A549 (cell line): ENCODE data around the gene GUCY2D. TPM values are rescaled to one million over a fixed set of nuclear protein-coding genes. Genes with fewer than 3 reads are reported as not detected.

Experiments
- ATAC-seq, 2 experiments: fragments of 200-7000 bp in 1 of 2; fragments of >200 bp in 1 of 2; cut with Nextera tagmentation in 1 of 2; cut with Tn5 transposase in 1 of 2; 3 replicates each; pipeline versions ENCODE4 v1.8.0 to v1.9.1; 2018 to 2020; ENCODE audit warnings: mild to moderate bottlenecking in 1 of 2, moderate library complexity in 1 of 2
- CTCF ChIA-PET: fragments of 300-600 bp; sonication (Branson Sonifier 250); formaldehyde crosslinking; extraction: SDS; loops from one replicate; lab custom pipeline; 2021; ENCODE audit warnings: antibody characterized with exemption, inconsistent platforms; lab: Yijun Ruan, JAX
- POLR2A ChIA-PET: fragments of 350-600 bp; formaldehyde crosslinking; extraction: SDS; loops from one replicate; lab custom pipeline; 2021; ENCODE audit warnings: antibody characterized with exemption, inconsistent platforms; lab: Yijun Ruan, JAX
- DNase-seq, 2 experiments: peaks; one replicate each; pipeline versions ENCODE4 v3.0.0 to v3.0.0-alpha.2; 2011 to 2016; ENCODE audit warnings: low read depth in 1 of 2, low spot score in 1 of 2
- FAIRE-seq: peaks from 2 replicates; lab custom pipeline; 2011; peaks lifted over from hg19 to GRCh38; lab: Jason Lieb, UNC
- H3K27ac ChIP-seq, 2 experiments: fragments of >200 bp; sonication (Bioruptor Twin); formaldehyde crosslinking; 3 replicates each; pipeline ENCODE4 v1.5.1; 2016 to 2017
- H3K4me1 ChIP-seq: fragments of >200 bp; sonication (Bioruptor Twin); formaldehyde crosslinking; 3 replicates; pipeline ENCODE4 v1.6.1; 2016
- H3K4me2 ChIP-seq: fragments of >200 bp; sonication (Bioruptor Twin); formaldehyde crosslinking; 3 replicates; pipeline ENCODE4 v1.6.1; 2016
- H3K4me3 ChIP-seq: fragments of >200 bp; sonication (Bioruptor Twin); formaldehyde crosslinking; 3 replicates; pipeline ENCODE4 v1.5.1; 2016
- H3K9me3 ChIP-seq: fragments of >200 bp; sonication (Bioruptor Twin); formaldehyde crosslinking; 3 replicates; pipeline ENCODE4 v1.6.1; 2016
- BHLHE40 ChIP-seq: IDR thresholded peaks from 2 replicates; pipeline ENCODE4 v1.6.1; 2012; ENCODE audit warnings: low read depth, low read length, inconsistent platforms
- E2F6 ChIP-seq: IDR thresholded peaks from 2 replicates; pipeline ENCODE4 v1.6.1; 2012; ENCODE audit warnings: low read depth, borderline replicate concordance
- EHMT2 ChIP-seq: fragments of 200-600 bp; sonication (generic); IDR thresholded peaks from 2 replicates; pipeline ENCODE4 v1.6.1; 2016; ENCODE audit warnings: antibody characterized with exemption, low read depth, mild to moderate bottlenecking, moderate library complexity
- EP300 ChIP-seq, 2 experiments: fragments of >200 bp; sonication (Bioruptor Twin); formaldehyde crosslinking; IDR thresholded peaks; 2 replicates in 1 of 2; 3 replicates in 1 of 2; pipeline ENCODE4 v1.6.1; 2016 to 2017
- HDAC2 ChIP-seq: fragments of 200-600 bp; sonication (generic); IDR thresholded peaks from 2 replicates; pipeline ENCODE4 v1.6.1; 2016
- HEYL ChIP-seq: fragments of 250-450 bp; sonication (Bioruptor Pico); IDR thresholded peaks from 2 replicates; pipeline ENCODE4 v1.8.0; 2021; ENCODE audit warnings: mild to moderate bottlenecking, moderate library complexity
- HOXB5 ChIP-seq: fragments of 250-450 bp; sonication (Bioruptor Pico); IDR thresholded peaks from 2 replicates; pipeline ENCODE4 v1.5.0; 2020; ENCODE audit warnings: mild to moderate bottlenecking, moderate library complexity
- JUN ChIP-seq, 2 experiments: fragments of >200 bp; sonication (Bioruptor Twin); formaldehyde crosslinking; IDR thresholded peaks; 2 replicates in 1 of 2; 3 replicates in 1 of 2; pipeline ENCODE4 v1.6.1; 2016 to 2017
- KDM1A ChIP-seq: fragments of 200-600 bp; sonication (generic); IDR thresholded peaks from 2 replicates; pipeline ENCODE4 v1.6.1; 2016; ENCODE audit warnings: low read depth, mild to moderate bottlenecking
- MAZ ChIP-seq: fragments of 150-350 bp; IDR thresholded peaks from 2 replicates; pipeline ENCODE4 v1.6.1; 2014; ENCODE audit warnings: antibody characterized with exemption, low read depth, low read length, borderline replicate concordance
- MYC ChIP-seq: IDR thresholded peaks from 2 replicates; pipeline ENCODE4 v1.6.1; 2012; ENCODE audit warnings: mild to moderate bottlenecking, inconsistent platforms, low read length, improper control_type of control experiment, borderline replicate concordance
- PBX3 ChIP-seq: IDR thresholded peaks from 2 replicates; pipeline ENCODE4 v1.6.1; 2012
- RAD21 ChIP-seq, 2 experiments: fragments of >200 bp in 1 of 2; sonication (Bioruptor Twin) in 1 of 2; formaldehyde crosslinking in 1 of 2; IDR thresholded peaks in 1 of 2; conservative IDR thresholded peaks in 1 of 2; 2 replicates in 1 of 2; 3 replicates in 1 of 2; pipeline ENCODE4 v1.6.1; 2012 to 2018; ENCODE audit warnings: inconsistent platforms in 1 of 2
- RCOR1 ChIP-seq: fragments of 150-350 bp; IDR thresholded peaks from 2 replicates; pipeline ENCODE4 v1.6.1; 2014; ENCODE audit warnings: antibody characterized with exemption, low read length, low read depth
- REST ChIP-seq: fragments of 200-600 bp; sonication (generic); IDR thresholded peaks from 2 replicates; pipeline ENCODE4 v1.6.1; 2016; ENCODE audit warnings: antibody characterized with exemption, mild to moderate bottlenecking, moderate library complexity
- SMC3 ChIP-seq: fragments of >200 bp; sonication (Bioruptor Twin); formaldehyde crosslinking; IDR thresholded peaks from 3 replicates; pipeline ENCODE4 v1.6.1; 2018; ENCODE audit warnings: inconsistent platforms
- ZSCAN20 ChIP-seq: fragments of 250-450 bp; sonication (Bioruptor Pico); IDR thresholded peaks from 2 replicates; pipeline ENCODE4 v1.8.0; 2022; ENCODE audit warnings: mild to moderate bottlenecking, moderate library complexity
- WGBS: methylation state at CpG from one replicate; pipeline ENCODE4 v1.1.6; 2017; ENCODE audit errors: missing lambda C conversion rate; 5-methylcytosine and 5-hydroxymethylcytosine counted together
- polyA plus RNA-seq, 4 experiments: library from polyadenylated mRNA; depleted of rRNA in 3 of 4; stranded (reverse); fragments of >200 nt; fragmentation: RNase III in 1 of 4; extraction: RNeasy Plus Mini Kit Qiagen cat#74134 plus additional on column Dnase treatment in 1 of 4; gene quantifications; 2 replicates in 3 of 4; 3 replicates in 1 of 4; pipeline ENCODE4 v1.2.3, GENCODE V29; 2011 to 2017

Gene GUCY2D
- polyA plus RNA-seq, 2 of the 4 experiments (the other 2 are of a cell fraction): 0.14 TPM; not detected in 1

GRCh38 chr17:8068736-8069586 lies 66.5 kb downstream of the GUCY2D start:
- ChIA-PET POLR2A (no interaction called here), CTCF (interaction anchor here (0.7 to 27.4 kb wide), 10 partner anchors 9 to 246 kb away, joined by 3 to 1490 read pairs (median 6); partner anchors contain the start of genes ALOX12B and ALOXE3)
- Histone ChIP-seq H3K4me2 (no peak overlapping the region), H3K27ac (no peak overlapping the region), H3K9me3 (no peaks in the 10 kb centered on the region), H3K4me3 (no peak overlapping the region), H3K4me1 (peaks cover 13% of the 10 kb centered on the region)
- FAIRE-seq: no peak
- ATAC-seq: no peak
- 47% methylated on average over 9 of the region's 9 CpGs for WGBS
- TF ChIP-seq MYC (no peak), MAZ (no peak), HOXB5 (CRISPR knock-in tag) (no peak), HDAC2 (no peak), KDM1A (no peak), RCOR1 (no peak), E2F6 (no peak), REST (no peak), EHMT2 (no peak)
- DNase-seq: no peak

- CTCF ChIA-PET: interaction anchor here (0.7 to 27.4 kb wide), 11 partner anchors 10 to 811 kb away, joined by 3 to 1490 read pairs (median 4); partner anchors contain the start of genes ALOX12B and ALOXE3
- ATAC-seq: no peak
- no peaks in the 10 kb centered on the region for H3K9me3 ChIP-seq
- H3K27ac ChIP-seq: no peak overlapping the region
- DNase-seq: no peak
- POLR2A ChIA-PET: no interaction called here
- H3K4me3 ChIP-seq: no peak overlapping the region
- TF ChIP-seq EP300 (IDR thresholded peaks at IDR 0.05): no peak
- TF ChIP-seq HEYL (CRISPR knock-in tag): no peak
- no peak for TF ChIP-seq RAD21 (conservative IDR thresholded peaks at IDR 0.05 in 1 of 2, IDR thresholded peaks at IDR 0.05 in 1 of 2)
- no peak for TF ChIP-seq SMC3
- no peak for TF ChIP-seq BHLHE40
- TF ChIP-seq ZSCAN20: no peak
- no peak for TF ChIP-seq PBX3
- TF ChIP-seq JUN (IDR thresholded peaks at IDR 0.05): no peak
- TF ChIP-seq, all 56 proteins: peak for 0
- 83% methylated on average over 3 of the region's 3 CpGs for WGBS
- Histone ChIP-seq H3K4me1 (peaks cover 16% of the 10 kb centered on the region), H3K4me2 (no peak overlapping the region)
- no peak for FAIRE-seq
Observed at GRCh38 chr17:8069587-8069860, 67.1 kb downstream of the GUCY2D start.

Other genes starting within 250 kb of the GUCY2D start
- 1.3 and 3.3 TPM in 2 replicates for gene KDM6B, start 168.4 kb upstream of the GUCY2D start, polyA plus RNA-seq (2011; rRNA removed)
- gene KDM6B, start 168.4 kb upstream of the GUCY2D start, polyA plus RNA-seq (2017; fragmentation: RNase III; extraction: RNeasy Plus Mini Kit Qiagen cat#74134 plus additional on column Dnase treatment): 7.6 to 10.2 TPM (median 8.8 TPM) in 3 replicates
- 0.48 and 0.57 TPM in 2 replicates for gene TMEM88, start 147.5 kb upstream of the GUCY2D start, polyA plus RNA-seq (2011; rRNA removed)
- 0.17 to 0.73 TPM (median 0.33 TPM) in 3 replicates for gene TMEM88, start 147.5 kb upstream of the GUCY2D start, polyA plus RNA-seq (2017; fragmentation: RNase III; extraction: RNeasy Plus Mini Kit Qiagen cat#74134 plus additional on column Dnase treatment)
- 98.9 and 102 TPM in 2 replicates for gene NAA38, start 145.1 kb upstream of the GUCY2D start, polyA plus RNA-seq (2011; rRNA removed)
- gene NAA38, start 145.1 kb upstream of the GUCY2D start, polyA plus RNA-seq (2017; fragmentation: RNase III; extraction: RNeasy Plus Mini Kit Qiagen cat#74134 plus additional on column Dnase treatment): 268 to 287 TPM (median 275 TPM) in 3 replicates
- gene CYB5D1, start 144.6 kb upstream of the GUCY2D start, polyA plus RNA-seq (2011; rRNA removed): 17.7 and 20.4 TPM in 2 replicates
- 26.4 to 28.2 TPM (median 28.1 TPM) in 3 replicates for gene CYB5D1, start 144.6 kb upstream of the GUCY2D start, polyA plus RNA-seq (2017; fragmentation: RNase III; extraction: RNeasy Plus Mini Kit Qiagen cat#74134 plus additional on column Dnase treatment)
- gene CHD3, start 113.8 kb upstream of the GUCY2D start, polyA plus RNA-seq (2011; rRNA removed): 56.3 and 69.7 TPM in 2 replicates
- 88.0 to 113 TPM (median 111 TPM) in 3 replicates for gene CHD3, start 113.8 kb upstream of the GUCY2D start, polyA plus RNA-seq (2017; fragmentation: RNase III; extraction: RNeasy Plus Mini Kit Qiagen cat#74134 plus additional on column Dnase treatment)
- 2.1 and 2.4 TPM in 2 replicates for gene RNF227, start 86.3 kb upstream of the GUCY2D start, polyA plus RNA-seq (2011; rRNA removed)
- gene RNF227, start 86.3 kb upstream of the GUCY2D start, polyA plus RNA-seq (2017; fragmentation: RNase III; extraction: RNeasy Plus Mini Kit Qiagen cat#74134 plus additional on column Dnase treatment): 1.7 to 4.1 TPM (median 3.7 TPM) in 3 replicates
- 2.4 and 2.7 TPM in 2 replicates for gene KCNAB3, start 72.8 kb upstream of the GUCY2D start, polyA plus RNA-seq (2011; rRNA removed)
- gene KCNAB3, start 72.8 kb upstream of the GUCY2D start, polyA plus RNA-seq (2017; fragmentation: RNase III; extraction: RNeasy Plus Mini Kit Qiagen cat#74134 plus additional on column Dnase treatment): 3.2 to 4.8 TPM (median 3.4 TPM) in 3 replicates
- gene TRAPPC1, start 70.7 kb upstream of the GUCY2D start, polyA plus RNA-seq (2011; rRNA removed): 200 and 204 TPM in 2 replicates
- 314 to 336 TPM (median 328 TPM) in 3 replicates for gene TRAPPC1, start 70.7 kb upstream of the GUCY2D start, polyA plus RNA-seq (2017; fragmentation: RNase III; extraction: RNeasy Plus Mini Kit Qiagen cat#74134 plus additional on column Dnase treatment)
- 23.2 and 28.3 TPM in 2 replicates for gene CNTROB, start 70.4 kb upstream of the GUCY2D start, polyA plus RNA-seq (2011; rRNA removed)
- gene CNTROB, start 70.4 kb upstream of the GUCY2D start, polyA plus RNA-seq (2017; fragmentation: RNase III; extraction: RNeasy Plus Mini Kit Qiagen cat#74134 plus additional on column Dnase treatment): 56.4 to 59.4 TPM (median 57.0 TPM) in 3 replicates
- not detected in 2 replicates for gene ALOX15B, start 36.4 kb downstream of the GUCY2D start, polyA plus RNA-seq (2011; rRNA removed)
- not detected in 3 replicates for gene ALOX15B, start 36.4 kb downstream of the GUCY2D start, polyA plus RNA-seq (2017; fragmentation: RNase III; extraction: RNeasy Plus Mini Kit Qiagen cat#74134 plus additional on column Dnase treatment)
- gene ALOX12B, start 85.1 kb downstream of the GUCY2D start, polyA plus RNA-seq (2011; rRNA removed): 0.63 and 1.0 TPM in 2 replicates
- 1.0 to 1.5 TPM (median 1.3 TPM) in 3 replicates for gene ALOX12B, start 85.1 kb downstream of the GUCY2D start, polyA plus RNA-seq (2017; fragmentation: RNase III; extraction: RNeasy Plus Mini Kit Qiagen cat#74134 plus additional on column Dnase treatment)
- gene ALOXE3, start 115.9 kb downstream of the GUCY2D start, polyA plus RNA-seq (2011; rRNA removed): 0.35 and 0.58 TPM in 2 replicates
- 0.40 to 0.51 TPM (median 0.46 TPM) in 3 replicates for gene ALOXE3, start 115.9 kb downstream of the GUCY2D start, polyA plus RNA-seq (2017; fragmentation: RNase III; extraction: RNeasy Plus Mini Kit Qiagen cat#74134 plus additional on column Dnase treatment)
- 0.56 and 0.58 TPM in 2 replicates for gene HES7, start 121.5 kb downstream of the GUCY2D start, polyA plus RNA-seq (2011; rRNA removed)
- 0.67 to 1.4 TPM (median 0.72 TPM) in 3 replicates for gene HES7, start 121.5 kb downstream of the GUCY2D start, polyA plus RNA-seq (2017; fragmentation: RNase III; extraction: RNeasy Plus Mini Kit Qiagen cat#74134 plus additional on column Dnase treatment)
- gene PER1, start 149.8 kb downstream of the GUCY2D start, polyA plus RNA-seq (2011; rRNA removed): 5.5 and 5.6 TPM in 2 replicates
- 6.8 to 8.7 TPM (median 8.4 TPM) in 3 replicates for gene PER1, start 149.8 kb downstream of the GUCY2D start, polyA plus RNA-seq (2017; fragmentation: RNase III; extraction: RNeasy Plus Mini Kit Qiagen cat#74134 plus additional on column Dnase treatment)
- gene VAMP2, start 160.3 kb downstream of the GUCY2D start, polyA plus RNA-seq (2011; rRNA removed): 21.7 and 24.7 TPM in 2 replicates
- gene VAMP2, start 160.3 kb downstream of the GUCY2D start, polyA plus RNA-seq (2017; fragmentation: RNase III; extraction: RNeasy Plus Mini Kit Qiagen cat#74134 plus additional on column Dnase treatment): 19.2 to 23.3 TPM (median 19.3 TPM) in 3 replicates
- 21.8 and 22.8 TPM in 2 replicates for gene TMEM107, start 173.8 kb downstream of the GUCY2D start, polyA plus RNA-seq (2011; rRNA removed)
- 16.0 to 19.2 TPM (median 17.0 TPM) in 3 replicates for gene TMEM107, start 173.8 kb downstream of the GUCY2D start, polyA plus RNA-seq (2017; fragmentation: RNase III; extraction: RNeasy Plus Mini Kit Qiagen cat#74134 plus additional on column Dnase treatment)
- 3.0 and 3.3 TPM in 2 replicates for gene BORCS6, start 187.6 kb downstream of the GUCY2D start, polyA plus RNA-seq (2011; rRNA removed)
- 4.1 to 6.6 TPM (median 6.1 TPM) in 3 replicates for gene BORCS6, start 187.6 kb downstream of the GUCY2D start, polyA plus RNA-seq (2017; fragmentation: RNase III; extraction: RNeasy Plus Mini Kit Qiagen cat#74134 plus additional on column Dnase treatment)
- 51.0 and 59.5 TPM in 2 replicates for gene AURKB, start 208.0 kb downstream of the GUCY2D start, polyA plus RNA-seq (2011; rRNA removed)
- gene AURKB, start 208.0 kb downstream of the GUCY2D start, polyA plus RNA-seq (2017; fragmentation: RNase III; extraction: RNeasy Plus Mini Kit Qiagen cat#74134 plus additional on column Dnase treatment): 124 to 137 TPM (median 130 TPM) in 3 replicates
- gene CTC1, start 245.4 kb downstream of the GUCY2D start, polyA plus RNA-seq (2011; rRNA removed): 21.9 and 32.7 TPM in 2 replicates
- gene CTC1, start 245.4 kb downstream of the GUCY2D start, polyA plus RNA-seq (2017; fragmentation: RNase III; extraction: RNeasy Plus Mini Kit Qiagen cat#74134 plus additional on column Dnase treatment): 14.9 to 21.7 TPM (median 19.7 TPM) in 3 replicates
- 51.9 and 64.5 TPM in 2 replicates for gene PFAS, start 246.7 kb downstream of the GUCY2D start, polyA plus RNA-seq (2011; rRNA removed)
- gene PFAS, start 246.7 kb downstream of the GUCY2D start, polyA plus RNA-seq (2017; fragmentation: RNase III; extraction: RNeasy Plus Mini Kit Qiagen cat#74134 plus additional on column Dnase treatment): 58.2 to 60.1 TPM (median 59.2 TPM) in 3 replicates